H9 (cell line): ENCODE measurements around the gene CFAP299. TPM values are rescaled to one million over a fixed set of nuclear protein-coding genes. Genes with fewer than 3 reads are reported as not detected.

Experiments used
- DNase-seq: peaks from one replicate; pipeline ENCODE4 v3.0.0-alpha.2; 2017
- H2AFZ ChIP-seq: one replicate; pipeline ENCODE4 v1.6.1; 2013; ENCODE audit warnings: mild to moderate bottlenecking, low read length, control low read depth, moderate library complexity
- H2AK5ac ChIP-seq: 2 replicates; pipeline ENCODE4 v1.6.1; 2013; ENCODE audit warnings: low read length, control low read depth, mixed read lengths; ENCODE audit not compliant: insufficient read length
- H2BK120ac ChIP-seq: one replicate; pipeline ENCODE4 v1.6.1; 2013; ENCODE audit warnings: low read depth, mild to moderate bottlenecking, low read length, control low read depth, inconsistent platforms; ENCODE audit not compliant: poor library complexity, severe bottlenecking
- H2BK12ac ChIP-seq: 2 replicates; pipeline ENCODE4 v1.6.1; 2013; ENCODE audit warnings: low read length, control low read depth, mixed read lengths, low read depth; ENCODE audit not compliant: insufficient read length
- H2BK15ac ChIP-seq: 2 replicates; pipeline ENCODE4 v1.6.1; 2013; ENCODE audit warnings: low read depth, low read length, control low read depth
- H2BK20ac ChIP-seq: one replicate; pipeline ENCODE4 v1.6.1; 2013; ENCODE audit warnings: low read depth, mild to moderate bottlenecking, low read length, control low read depth, inconsistent platforms; ENCODE audit not compliant: poor library complexity, severe bottlenecking
- H2BK5ac ChIP-seq: 2 replicates; pipeline ENCODE4 v1.6.1; 2013; ENCODE audit warnings: low read length, control low read depth, mixed read lengths; ENCODE audit not compliant: insufficient read length
- H3K14ac ChIP-seq: 2 replicates; pipeline ENCODE4 v1.6.1; 2013; ENCODE audit warnings: low read length, control low read depth; ENCODE audit not compliant: insufficient read depth
- H3K18ac ChIP-seq: 2 replicates; pipeline ENCODE4 v1.6.1; 2013; ENCODE audit warnings: low read depth, mild to moderate bottlenecking, mixed read lengths, low read length, control low read depth; ENCODE audit not compliant: insufficient read length
- H3K23ac ChIP-seq: 2 replicates; pipeline ENCODE4 v1.6.1; 2013; ENCODE audit warnings: low read length, control low read depth, mixed read lengths, low read depth; ENCODE audit not compliant: insufficient read length
- H3K23me2 ChIP-seq: 2 replicates; pipeline ENCODE4 v1.6.1; 2013; ENCODE audit warnings: low read depth, mild to moderate bottlenecking, mixed read lengths, low read length, control low read depth; ENCODE audit not compliant: insufficient read length, poor library complexity, severe bottlenecking
- H3K27ac ChIP-seq: 2 replicates; pipeline ENCODE4 v1.5.1; 2013; ENCODE audit warnings: low read length, control low read depth, mixed read lengths, low read depth; ENCODE audit not compliant: insufficient read length
- H3K27me3 ChIP-seq: 2 replicates; pipeline ENCODE4 v1.6.1; 2013; ENCODE audit warnings: low read length, control low read depth, inconsistent platforms; ENCODE audit not compliant: insufficient read depth
- H3K4ac ChIP-seq: 2 replicates; pipeline ENCODE4 v1.6.1; 2013; ENCODE audit warnings: low read depth, mild to moderate bottlenecking, control low read depth, inconsistent platforms, low read length, moderate library complexity
- H3K4me1 ChIP-seq: 2 replicates; pipeline ENCODE4 v1.6.1; 2013; ENCODE audit warnings: low read length, control low read depth, inconsistent platforms; ENCODE audit not compliant: insufficient read depth
- H3K4me2 ChIP-seq: 2 replicates; pipeline ENCODE4 v1.6.1; 2013; ENCODE audit warnings: low read length, control low read depth, mixed read lengths; ENCODE audit not compliant: insufficient read length, insufficient read depth
- H3K56ac ChIP-seq: 2 replicates; pipeline ENCODE4 v1.6.1; 2013; ENCODE audit warnings: low read depth, mild to moderate bottlenecking, mixed read lengths, low read length, control low read depth; ENCODE audit not compliant: insufficient read length
- H3K79me1 ChIP-seq: 2 replicates; pipeline ENCODE4 v1.6.1; 2013; ENCODE audit warnings: low read depth, mild to moderate bottlenecking, moderate library complexity, low read length, control low read depth, inconsistent platforms; ENCODE audit not compliant: insufficient read depth, poor library complexity, severe bottlenecking
- H3K79me2 ChIP-seq: 2 replicates; pipeline ENCODE4 v1.6.1; 2013; ENCODE audit warnings: low read length, control low read depth, inconsistent platforms; ENCODE audit not compliant: insufficient read depth
- H3K9ac ChIP-seq: 2 replicates; pipeline ENCODE4 v1.6.1; 2013; ENCODE audit warnings: low read length, control low read depth, mixed read lengths; ENCODE audit not compliant: insufficient read length; ENCODE audit errors: extremely low read depth
- H3K9me3 ChIP-seq: one replicate; pipeline ENCODE4 v1.6.1; 2013; ENCODE audit warnings: low read depth, low read length, inconsistent platforms; ENCODE audit not compliant: control insufficient read depth
- H3T11ph ChIP-seq: one replicate; pipeline ENCODE4 v1.6.1; 2013; ENCODE audit warnings: mild to moderate bottlenecking, low read length, control low read depth, inconsistent platforms
- H4K20me1 ChIP-seq: one replicate; pipeline ENCODE4 v1.6.1; 2013; ENCODE audit not compliant: control insufficient read depth, insufficient read length, insufficient read depth
- H4K5ac ChIP-seq: 2 replicates; pipeline ENCODE4 v1.6.1; 2013; ENCODE audit warnings: low read depth, mild to moderate bottlenecking, mixed read lengths, low read length, control low read depth; ENCODE audit not compliant: insufficient read length
- H4K8ac ChIP-seq: replicated peaks from 2 replicates; pipeline ENCODE4 v1.6.1; 2013; ENCODE audit warnings: low read length, control low read depth, mixed read lengths, low read depth; ENCODE audit not compliant: insufficient read length
- H4K91ac ChIP-seq: 2 replicates; pipeline ENCODE4 v1.6.1; 2013; ENCODE audit warnings: low read depth, mild to moderate bottlenecking, moderate library complexity, mixed read lengths, low read length, control low read depth; ENCODE audit not compliant: insufficient read length
- H3K27ac Mint-ChIP-seq, 3 experiments: 2 replicates in 2 of 3; 3 replicates in 1 of 3; pipeline ENCODE4 v1.8.0; 2020 to 2021; ENCODE audit warnings: mixed read lengths in 3 of 3, mild to moderate bottlenecking in 1 of 3, moderate library complexity in 1 of 3
- H3K27me3 Mint-ChIP-seq: 2 replicates; pipeline ENCODE4 v1.8.0; 2021; ENCODE audit warnings: low read depth, mild to moderate bottlenecking, moderate library complexity, mixed read lengths
- H3K36me3 Mint-ChIP-seq, 3 experiments: 2 replicates in 2 of 3; 3 replicates in 1 of 3; pipeline ENCODE4 v1.8.0; 2020 to 2021; ENCODE audit warnings: low read depth in 3 of 3, mixed read lengths in 3 of 3; ENCODE audit not compliant: insufficient read depth in 1 of 3
- H3K4me1 Mint-ChIP-seq, 2 experiments: 2 replicates each; pipeline ENCODE4 v1.8.0; 2020; ENCODE audit warnings: mixed read lengths in 2 of 2
- H3K4me3 Mint-ChIP-seq, 2 experiments: 2 replicates in 1 of 2; 3 replicates in 1 of 2; pipeline ENCODE4 v1.8.0; 2020 to 2021; ENCODE audit warnings: mild to moderate bottlenecking in 2 of 2, mixed read lengths in 2 of 2, moderate library complexity in 1 of 2
- H3K9me3 Mint-ChIP-seq, 2 experiments: 2 replicates in 1 of 2; 3 replicates in 1 of 2; pipeline ENCODE4 v1.8.0; 2020; ENCODE audit warnings: mild to moderate bottlenecking in 2 of 2, mixed read lengths in 2 of 2, moderate library complexity in 1 of 2
- CTCF ChIP-seq: fragments of 200-600 bp; sonication (generic); conservative IDR thresholded peaks from 3 replicates; pipeline ENCODE4 v1.8.0; 2021; ENCODE audit warnings: antibody characterized with exemption, mild to moderate bottlenecking
- total RNA-seq: library from RNA; stranded (reverse); gene quantifications from 2 replicates; pipeline ENCODE4 v1.2.1, GENCODE V29; 2021

Gene CFAP299
- total RNA-seq, 1 experiment from 2014 or later: not detected

DNA sequence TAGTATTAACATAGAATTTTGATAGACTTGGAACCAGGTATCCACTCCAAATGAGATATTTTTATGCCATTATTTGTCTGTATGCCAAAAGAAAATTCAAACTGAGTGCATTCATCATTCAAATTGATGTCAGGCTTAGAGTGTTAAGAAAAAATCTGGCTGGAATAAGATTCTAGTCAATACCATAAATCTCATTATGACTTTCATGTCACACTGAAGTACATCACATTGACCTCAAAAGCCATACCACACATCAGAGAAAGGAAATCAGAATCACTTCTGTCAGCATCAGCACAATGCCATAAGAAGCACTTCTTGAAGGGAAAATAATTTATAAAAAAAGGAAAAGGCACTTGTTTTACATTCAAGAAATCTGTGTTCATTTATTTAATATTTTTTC is 575.9 kb downstream of the CFAP299 start:
- Histone ChIP-seq H2AFZ (no peak overlapping the region), H3K23me2 (no peaks in the 10 kb centered on the region), H3K14ac (no peak overlapping the region), H3K9me3 (no peaks in the 10 kb centered on the region), H4K91ac (no peak overlapping the region), H3K4ac (no peak overlapping the region), H3K27ac (no peak overlapping the region), H3K4me1 (no peaks in the 10 kb centered on the region), H3K18ac (no peak overlapping the region), H2BK12ac (no peak overlapping the region), H2AK5ac (no peak overlapping the region), H3K23ac (no peak overlapping the region), H2BK5ac (no peak overlapping the region), H3K9ac (no peak overlapping the region), H4K20me1 (no peaks in the 10 kb centered on the region), H3K79me1 (no peaks in the 10 kb centered on the region), H2BK15ac (no peak overlapping the region), H4K8ac (no peak overlapping the region), H3K79me2 (no peaks in the 10 kb centered on the region), H4K5ac (no peak overlapping the region), H3K4me2 (no peak overlapping the region), H3K27me3 (no peaks in the 10 kb centered on the region), H2BK20ac (no peak overlapping the region), H3K56ac (no peak overlapping the region), H2BK120ac (no peak overlapping the region), H3T11ph (no peak overlapping the region)
- no peaks in the 10 kb centered on the region; the same call in 1 of the 2 replicates for H3K27me3 Mint-ChIP-seq
- H3K9me3 Mint-ChIP-seq: peaks cover 7 to 14% of the 10 kb centered on the region in 2 experiments
- no peak for DNase-seq
- no peak overlapping the region for H3K27ac Mint-ChIP-seq
- H3K36me3 Mint-ChIP-seq: peaks cover 7 to 10% (median 8%) of the 10 kb centered on the region in 3 experiments
- H3K4me3 Mint-ChIP-seq: no peak overlapping the region
- no peaks in the 10 kb centered on the region for H3K4me1 Mint-ChIP-seq
- no peak for TF ChIP-seq CTCF
